ENCODE results near the gene TSPOAP1.

DNA sequence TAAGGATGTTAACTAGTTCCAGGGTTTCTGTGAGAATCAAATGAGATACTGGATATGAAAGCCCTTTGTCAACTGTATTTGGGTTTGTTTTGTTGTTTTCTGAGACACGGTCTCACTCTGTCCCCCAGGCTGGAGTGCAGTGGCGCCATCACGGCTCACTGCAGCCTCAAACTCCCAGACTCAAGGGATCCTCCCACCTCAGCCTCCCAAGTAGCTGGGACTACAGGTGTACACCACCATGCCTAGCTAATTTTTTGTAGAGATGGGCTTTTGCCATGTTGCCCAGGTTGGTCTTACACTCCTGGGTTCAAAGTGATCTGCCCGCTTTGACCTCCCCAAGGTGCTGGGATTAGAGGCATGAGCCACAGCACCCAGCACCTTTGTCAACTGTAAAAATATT is 14.5 kb upstream of the TSPOAP1 start:
- TF ChIP-seq REST (IDR thresholded peaks at IDR 0.05) (no peak), CHD2 (IDR thresholded peaks at IDR 0.05; ENCODE audit: low read length, partially characterized antibody) (no peak), ZSCAN20 (CRISPR knock-in tag; IDR thresholded peaks at IDR 0.05) (no peak), POLR2A (IDR thresholded peaks at IDR 0.05; ENCODE audit: low read length) (no peak), KDM1A (IDR thresholded peaks at IDR 0.05; ENCODE audit: low read depth) (no peak), KDM5A (IDR thresholded peaks at IDR 0.05) (no peak)
- TF ChIP-seq, protein P1, sequence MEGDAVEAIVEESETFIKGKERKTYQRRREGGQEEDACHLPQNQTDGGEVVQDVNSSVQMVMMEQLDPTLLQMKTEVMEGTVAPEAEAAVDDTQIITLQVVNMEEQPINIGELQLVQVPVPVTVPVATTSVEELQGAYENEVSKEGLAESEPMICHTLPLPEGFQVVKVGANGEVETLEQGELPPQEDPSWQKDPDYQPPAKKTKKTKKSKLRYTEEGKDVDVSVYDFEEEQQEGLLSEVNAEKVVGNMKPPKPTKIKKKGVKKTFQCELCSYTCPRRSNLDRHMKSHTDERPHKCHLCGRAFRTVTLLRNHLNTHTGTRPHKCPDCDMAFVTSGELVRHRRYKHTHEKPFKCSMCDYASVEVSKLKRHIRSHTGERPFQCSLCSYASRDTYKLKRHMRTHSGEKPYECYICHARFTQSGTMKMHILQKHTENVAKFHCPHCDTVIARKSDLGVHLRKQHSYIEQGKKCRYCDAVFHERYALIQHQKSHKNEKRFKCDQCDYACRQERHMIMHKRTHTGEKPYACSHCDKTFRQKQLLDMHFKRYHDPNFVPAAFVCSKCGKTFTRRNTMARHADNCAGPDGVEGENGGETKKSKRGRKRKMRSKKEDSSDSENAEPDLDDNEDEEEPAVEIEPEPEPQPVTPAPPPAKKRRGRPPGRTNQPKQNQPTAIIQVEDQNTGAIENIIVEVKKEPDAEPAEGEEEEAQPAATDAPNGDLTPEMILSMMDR (IDR thresholded peaks at IDR 0.05): no peak
- TF ChIP-seq, protein P2, sequence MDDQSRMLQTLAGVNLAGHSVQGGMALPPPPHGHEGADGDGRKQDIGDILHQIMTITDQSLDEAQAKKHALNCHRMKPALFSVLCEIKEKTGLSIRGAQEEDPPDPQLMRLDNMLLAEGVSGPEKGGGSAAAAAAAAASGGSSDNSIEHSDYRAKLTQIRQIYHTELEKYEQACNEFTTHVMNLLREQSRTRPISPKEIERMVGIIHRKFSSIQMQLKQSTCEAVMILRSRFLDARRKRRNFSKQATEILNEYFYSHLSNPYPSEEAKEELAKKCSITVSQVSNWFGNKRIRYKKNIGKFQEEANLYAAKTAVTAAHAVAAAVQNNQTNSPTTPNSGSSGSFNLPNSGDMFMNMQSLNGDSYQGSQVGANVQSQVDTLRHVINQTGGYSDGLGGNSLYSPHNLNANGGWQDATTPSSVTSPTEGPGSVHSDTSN (IDR thresholded peaks at IDR 0.05): no peak
